HG03025 (cell line): ENCODE measurements around the gene GCN1.

ENCODE experiments used
- ATAC-seq: cut with Tn5 transposase; IDR thresholded peaks from one replicate; pipeline ENCODE4 v1.9.1; 2021; ENCODE audit warnings: mild to moderate bottlenecking, moderate library complexity; ENCODE audit not compliant: unreplicated experiment, low FRiP score

The GCN1 gene

DNA sequence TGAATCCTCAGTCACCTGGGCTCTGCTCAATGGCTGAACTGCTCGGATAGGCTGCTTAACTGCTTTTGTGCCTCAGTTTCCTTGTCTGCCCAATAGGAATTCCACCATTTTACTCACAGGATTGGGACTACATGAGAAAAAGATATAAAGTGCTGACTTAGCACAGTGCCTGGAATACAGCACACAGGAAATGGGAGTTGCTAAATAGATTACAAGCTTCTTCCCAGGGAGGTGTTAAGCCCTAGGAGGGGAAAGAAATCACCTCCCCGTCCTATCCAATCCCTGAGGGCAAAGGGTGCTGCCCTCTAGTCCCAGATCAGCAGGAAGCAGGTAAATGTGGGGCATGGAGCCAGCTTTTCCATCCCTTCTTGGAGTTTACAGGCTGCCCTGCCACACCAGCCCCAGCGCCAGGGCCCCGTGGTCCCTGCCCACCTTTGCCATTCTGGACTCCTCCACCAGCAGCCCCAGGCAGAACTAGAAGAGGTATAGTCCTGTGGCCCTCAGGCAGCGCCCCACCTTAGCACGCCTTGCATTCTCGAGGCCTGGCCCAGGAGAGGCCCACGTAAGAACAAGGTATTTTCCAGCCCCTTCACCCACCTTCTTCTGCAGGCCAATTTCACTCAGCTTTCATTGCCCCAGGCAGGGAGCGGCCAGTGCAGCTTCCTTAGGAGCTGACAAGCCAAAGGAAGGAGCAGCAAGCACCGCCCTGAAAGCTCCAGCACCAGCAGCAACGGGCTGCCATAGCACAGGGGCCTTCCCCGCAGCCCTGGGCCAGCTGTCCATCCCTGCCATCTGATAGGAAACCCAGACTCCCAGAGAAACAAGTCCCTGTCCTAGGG, 35.2 kb upstream of the GCN1 start:
- ATAC-seq = no peak

DNA sequence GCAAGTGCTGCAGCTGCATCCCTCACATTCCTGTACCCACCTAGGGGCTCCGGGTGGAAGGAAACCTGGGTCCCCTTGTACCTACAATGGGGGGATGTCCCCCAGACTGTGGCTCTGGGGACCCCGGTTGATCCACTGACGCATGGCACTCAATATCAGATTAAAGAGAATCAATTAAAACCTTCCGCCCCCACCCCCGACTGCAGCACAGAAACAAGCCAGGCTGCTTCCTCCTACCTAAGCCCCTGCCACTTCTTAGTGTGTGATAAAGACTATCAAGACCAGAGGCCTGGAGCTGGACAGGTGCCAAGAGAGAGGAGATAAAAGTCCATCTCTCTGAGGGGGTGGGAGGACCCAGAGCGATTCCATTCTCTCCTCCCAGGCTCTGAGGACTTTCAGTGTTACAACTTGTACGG, 34.6 kb upstream of the GCN1 start:
- ATAC-seq = no peak

DNA sequence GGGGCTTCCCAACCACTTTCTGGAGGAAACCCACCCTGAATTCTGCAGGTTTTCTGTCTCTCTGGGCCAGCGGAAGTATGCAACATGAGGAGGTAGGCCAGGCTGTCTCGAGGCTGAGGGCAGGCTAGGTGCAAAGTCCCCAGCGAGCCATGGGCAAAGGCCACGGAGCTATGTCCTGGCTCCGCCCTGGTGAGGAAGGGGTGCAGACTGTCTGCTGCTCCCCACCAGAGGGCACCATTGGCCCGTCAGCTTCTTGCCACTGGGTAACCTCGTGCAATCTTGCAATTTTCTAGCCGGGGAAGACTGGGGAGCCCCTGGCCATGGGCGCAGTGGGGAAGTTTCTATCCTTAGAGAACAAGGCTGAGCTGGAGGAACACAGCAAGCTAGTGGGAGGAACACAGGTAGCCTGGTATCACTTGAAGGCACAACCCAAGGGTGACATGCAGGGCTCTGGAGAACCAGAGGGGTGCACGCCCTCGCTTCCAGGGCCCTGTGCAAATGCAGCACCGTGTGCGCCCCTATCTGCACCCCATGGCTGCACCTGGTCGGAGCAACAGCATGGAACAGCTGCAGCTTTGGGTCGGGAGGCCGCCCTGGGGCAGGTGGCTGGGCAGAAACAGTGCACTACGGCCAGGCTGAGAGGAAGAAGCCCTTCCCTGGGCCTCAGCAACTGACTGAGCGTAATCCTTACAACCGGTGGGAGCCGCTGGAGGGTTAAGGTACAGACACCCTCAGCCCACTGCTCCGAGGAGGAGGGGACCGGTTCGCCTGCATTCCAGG, 34.0 kb upstream of the GCN1 start:
- ATAC-seq = peak; percentile 68

DNA sequence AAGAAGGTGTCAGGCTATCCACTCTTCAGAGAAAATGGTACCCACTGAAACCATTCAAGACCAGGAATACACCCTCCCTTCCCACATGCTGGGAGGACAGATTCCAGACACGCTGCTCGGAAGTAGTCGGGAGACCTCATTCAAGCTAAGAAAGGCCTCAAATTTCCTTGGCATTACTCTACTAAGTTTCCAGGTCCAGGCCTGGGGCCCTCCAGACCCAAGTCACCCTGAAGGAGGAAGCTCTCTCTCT, 33.5 kb upstream of the GCN1 start:
- ATAC-seq = no peak

DNA sequence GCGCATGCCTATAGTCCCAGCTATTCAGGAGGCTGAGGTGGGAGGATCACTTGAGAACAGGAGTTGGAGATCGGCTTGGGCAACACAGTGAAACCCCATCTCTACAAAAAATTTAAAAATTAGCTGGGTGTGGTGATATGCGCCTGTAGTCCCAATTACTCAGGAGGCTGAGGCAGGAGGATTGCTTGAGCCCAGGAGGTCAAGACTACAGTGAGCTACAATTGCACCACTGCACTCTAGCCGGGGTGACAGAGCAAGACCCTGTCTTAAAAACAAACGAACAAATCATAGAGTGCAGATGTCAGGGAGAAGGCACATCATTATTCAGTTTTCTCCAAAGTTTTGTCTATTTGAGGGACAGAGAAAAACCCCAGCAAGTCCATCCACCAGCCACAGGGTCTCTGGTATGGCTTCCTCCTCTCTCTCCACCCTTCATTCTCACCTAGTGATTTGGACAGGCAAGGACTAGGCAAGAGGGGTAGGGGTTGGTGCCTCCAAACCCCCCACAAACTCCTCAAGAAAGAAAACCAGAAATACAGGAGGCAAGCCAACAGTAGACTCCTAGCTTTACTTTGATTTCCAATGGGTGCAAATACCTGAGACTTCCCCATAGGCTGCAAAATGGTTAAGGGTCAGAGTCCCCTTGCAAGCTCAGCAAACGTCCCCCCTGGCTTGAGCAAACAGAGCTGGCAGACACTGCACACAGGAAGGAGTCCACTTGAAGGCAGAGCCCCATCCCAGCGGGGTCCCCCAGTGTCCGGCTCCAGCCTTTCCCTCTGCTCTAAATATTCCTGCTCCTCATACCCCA, 32.9 kb upstream of the GCN1 start:
- ATAC-seq = no peak

DNA sequence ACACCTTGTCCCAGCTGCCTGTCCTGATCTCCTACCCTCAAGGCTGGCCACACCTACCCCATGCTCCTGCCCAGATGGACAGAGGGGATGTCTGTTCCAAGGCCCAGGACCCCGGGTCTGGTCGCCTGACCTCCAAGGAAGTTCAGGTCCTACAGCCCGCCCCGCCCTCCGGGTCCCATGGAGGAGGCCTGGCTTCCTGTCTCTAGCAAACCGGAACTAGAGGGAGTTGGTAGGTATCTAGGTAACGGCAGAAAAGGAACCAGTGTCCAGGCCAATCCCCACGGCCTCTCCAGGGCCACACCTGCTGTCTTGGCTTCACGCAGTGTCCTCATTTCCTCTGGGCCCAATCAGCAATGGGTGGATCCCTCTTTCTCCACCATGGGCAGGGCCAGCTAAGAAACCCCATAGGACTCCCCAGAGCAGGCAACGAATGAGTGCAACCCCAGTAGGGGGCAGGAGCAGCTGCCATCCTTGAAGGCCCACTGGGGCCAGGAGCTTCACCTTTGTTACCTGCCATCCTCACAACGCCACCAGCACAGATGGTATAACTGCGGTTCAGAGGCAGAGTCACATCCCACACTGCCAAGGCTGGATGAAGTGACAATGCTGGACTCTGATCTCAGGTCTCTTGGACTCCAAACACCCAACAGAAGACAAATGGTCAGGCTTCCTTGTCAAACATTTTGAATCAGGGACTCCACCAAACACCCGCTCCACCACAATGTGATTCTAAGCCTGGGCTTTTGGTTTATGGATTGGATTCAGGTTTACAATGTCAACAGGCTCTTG, 31.5 kb upstream of the GCN1 start:
- no peak for ATAC-seq

DNA sequence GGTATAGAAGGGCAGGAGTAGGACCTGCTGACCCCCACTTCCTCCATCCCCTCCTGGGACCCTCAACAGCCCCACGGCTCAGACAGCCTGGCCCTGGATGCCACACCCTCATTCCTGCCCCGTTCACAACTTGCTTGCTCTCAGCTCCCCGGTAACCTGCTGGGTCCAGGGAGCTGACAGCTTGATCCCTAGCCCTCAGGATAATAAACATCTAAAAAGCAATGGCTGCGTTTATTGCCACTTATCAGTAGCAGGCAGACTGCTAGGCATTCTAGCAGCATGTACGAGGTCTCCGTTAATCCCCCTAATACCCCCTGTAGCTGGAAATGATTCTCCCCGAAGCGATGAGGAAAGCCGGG, 30.7 kb upstream of the GCN1 start:
- no peak for ATAC-seq

DNA sequence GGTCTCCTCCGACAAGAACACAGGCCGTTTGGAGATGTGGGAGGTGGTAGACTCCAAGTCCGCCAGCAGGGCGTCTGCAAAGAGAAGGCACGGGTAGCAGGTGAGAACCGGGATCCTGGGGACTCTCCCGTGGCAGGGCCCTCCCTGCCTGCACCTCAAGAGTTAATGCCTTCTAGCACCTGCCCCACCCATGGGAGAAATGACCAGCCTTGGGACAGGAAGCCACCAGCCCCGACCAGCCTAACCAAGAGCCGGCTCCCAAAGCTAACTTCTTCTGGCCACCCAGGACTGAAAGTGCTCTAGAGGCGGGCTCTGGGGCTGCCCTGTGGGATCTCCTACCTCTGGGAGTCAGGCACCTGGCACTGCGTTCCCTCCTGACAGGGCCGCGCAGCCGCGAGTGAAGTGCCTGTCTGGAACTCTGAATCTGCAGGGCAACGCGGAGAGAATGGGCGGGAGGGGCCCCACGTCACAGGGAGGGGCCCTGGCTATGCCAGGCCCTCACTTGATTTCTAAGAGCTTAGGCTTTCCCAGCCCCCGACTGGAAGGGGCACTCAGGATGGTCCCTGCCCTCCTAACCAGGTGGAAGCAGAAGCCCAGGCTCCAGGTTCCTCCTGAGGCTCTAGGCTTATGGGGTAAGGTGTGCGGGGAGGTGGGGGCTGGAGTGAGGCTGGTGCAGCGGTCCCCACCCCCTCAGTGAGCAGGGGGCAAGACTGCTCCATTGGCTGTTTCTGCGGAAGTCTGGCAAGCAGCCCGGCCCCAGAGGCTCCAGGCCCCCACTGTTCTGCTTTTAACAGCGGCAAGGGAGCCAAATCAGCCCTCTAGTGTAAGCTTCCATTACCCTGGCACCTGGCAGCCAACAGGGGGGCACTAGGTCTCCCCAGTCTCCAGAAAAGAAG, 30.0 kb upstream of the GCN1 start:
- no peak for ATAC-seq

DNA sequence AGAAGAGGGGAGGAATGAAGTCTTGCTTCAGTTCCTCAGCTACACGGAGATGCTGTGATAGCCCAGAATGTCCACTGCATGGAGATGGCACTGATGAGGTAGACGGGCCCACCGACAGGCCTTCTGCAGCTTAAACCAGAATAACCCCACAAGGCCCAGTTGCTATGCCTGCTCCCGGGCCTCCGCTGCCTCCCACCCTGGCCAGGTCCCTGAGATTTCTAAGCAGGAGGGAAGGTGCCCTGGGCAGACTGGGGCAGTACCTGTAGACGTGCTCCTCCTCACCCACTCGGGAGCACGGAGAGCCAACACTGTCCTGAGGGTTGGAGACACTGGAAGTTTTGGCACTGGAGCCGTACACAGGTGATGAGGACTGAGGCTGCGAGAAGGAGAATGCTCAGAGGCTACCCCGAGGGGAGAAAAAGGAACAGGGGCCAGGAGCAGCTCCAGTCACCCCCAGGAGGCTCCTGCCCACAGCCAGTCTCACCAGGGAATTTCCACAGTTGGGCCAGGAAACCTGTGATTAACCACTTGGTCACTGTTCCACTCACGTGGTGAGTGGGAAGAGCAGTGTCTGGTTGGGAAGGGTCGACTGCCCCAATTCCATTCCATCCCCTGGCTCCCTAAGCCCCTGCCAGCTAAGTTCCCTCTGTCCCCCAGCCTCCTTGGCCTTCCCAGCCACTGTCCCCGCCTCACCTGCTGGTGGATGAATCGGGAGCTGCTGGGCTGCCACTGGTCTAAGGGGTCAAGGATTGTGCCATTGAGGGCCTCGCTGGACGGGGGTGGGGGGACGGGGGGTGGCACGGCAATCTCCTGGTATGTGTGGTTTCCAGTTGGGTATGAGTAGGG, 29.2 kb upstream of the GCN1 start:
- no peak for ATAC-seq

DNA sequence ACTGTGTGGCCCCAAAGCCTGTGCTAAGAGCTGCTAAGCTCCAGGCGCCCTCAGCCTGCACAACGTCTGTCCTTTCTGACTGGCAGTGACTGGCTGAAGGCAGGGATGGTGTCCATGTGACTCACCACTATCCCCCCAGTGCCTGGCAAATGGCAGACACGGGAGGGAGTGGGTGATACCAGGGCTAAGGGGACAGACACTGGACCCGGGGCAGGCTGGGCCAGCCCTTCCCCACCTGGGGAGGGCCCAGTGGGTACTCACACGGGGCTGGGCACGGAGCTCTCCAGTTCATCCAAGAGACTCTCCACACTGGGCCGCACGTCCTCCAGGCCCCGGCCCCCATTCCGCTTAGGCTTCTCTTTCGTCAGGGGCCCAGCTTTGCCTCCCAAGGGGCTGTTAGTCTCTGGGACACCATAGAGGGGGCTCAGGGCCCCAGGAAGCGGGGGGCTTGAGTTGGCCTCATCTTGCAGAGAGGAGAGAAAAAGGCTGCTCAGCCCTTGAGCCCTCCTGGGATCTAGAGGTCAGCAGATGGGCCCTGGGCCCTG, 27.8 kb upstream of the GCN1 start:
- ATAC-seq = no peak

DNA sequence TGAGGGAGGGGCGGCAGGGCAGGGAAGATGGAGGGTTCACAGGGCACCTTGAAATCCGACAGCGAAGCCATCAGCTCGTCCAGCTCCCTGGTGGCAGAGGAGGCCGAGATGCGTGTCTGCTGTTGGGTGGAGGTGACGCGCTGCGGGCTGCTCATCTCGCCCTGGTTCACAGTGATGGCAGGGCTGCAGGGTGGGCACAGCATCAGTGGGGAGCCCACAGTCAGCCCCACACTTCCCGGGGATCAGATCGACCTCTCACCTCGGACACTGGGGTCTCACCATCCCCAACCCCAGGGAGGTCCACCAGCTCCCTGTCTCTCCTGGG, 27.0 kb upstream of the GCN1 start:
- no peak for ATAC-seq

DNA sequence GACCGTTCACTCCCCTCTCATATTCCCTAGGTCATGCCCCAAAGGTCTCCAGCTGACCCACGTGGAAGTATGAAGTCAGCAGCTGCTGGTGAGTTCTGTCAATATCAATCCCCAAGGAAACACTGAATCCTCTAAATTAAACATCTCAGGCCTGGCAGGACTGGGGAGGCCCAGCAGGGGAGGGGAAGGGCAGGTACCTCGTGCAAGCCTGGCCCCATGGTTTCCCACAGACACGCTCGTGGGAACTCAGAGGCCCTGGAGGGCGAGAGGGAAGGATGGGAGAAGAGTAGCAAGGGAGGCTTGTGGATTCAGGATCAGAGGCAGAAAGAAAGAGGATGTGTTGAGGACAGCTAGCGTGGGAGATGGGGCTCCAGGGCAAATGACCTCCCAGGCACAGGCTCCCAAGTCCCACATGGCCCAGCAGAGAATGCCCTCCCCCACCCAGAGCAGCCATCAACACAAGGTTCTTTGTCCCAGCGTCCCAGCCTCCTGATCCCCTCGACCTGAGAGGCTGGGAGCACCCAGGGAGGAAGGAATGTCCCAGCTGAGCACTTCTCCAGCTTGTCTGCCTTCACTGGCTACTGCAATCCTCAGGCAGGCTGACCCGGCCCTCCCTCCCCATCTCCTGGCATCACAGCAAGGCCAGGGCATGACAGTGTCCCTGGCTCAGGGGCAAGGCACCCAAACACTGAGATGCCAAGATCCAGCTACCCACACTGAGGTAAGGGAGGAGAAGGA, 26.5 kb upstream of the GCN1 start:
- no peak for ATAC-seq

DNA sequence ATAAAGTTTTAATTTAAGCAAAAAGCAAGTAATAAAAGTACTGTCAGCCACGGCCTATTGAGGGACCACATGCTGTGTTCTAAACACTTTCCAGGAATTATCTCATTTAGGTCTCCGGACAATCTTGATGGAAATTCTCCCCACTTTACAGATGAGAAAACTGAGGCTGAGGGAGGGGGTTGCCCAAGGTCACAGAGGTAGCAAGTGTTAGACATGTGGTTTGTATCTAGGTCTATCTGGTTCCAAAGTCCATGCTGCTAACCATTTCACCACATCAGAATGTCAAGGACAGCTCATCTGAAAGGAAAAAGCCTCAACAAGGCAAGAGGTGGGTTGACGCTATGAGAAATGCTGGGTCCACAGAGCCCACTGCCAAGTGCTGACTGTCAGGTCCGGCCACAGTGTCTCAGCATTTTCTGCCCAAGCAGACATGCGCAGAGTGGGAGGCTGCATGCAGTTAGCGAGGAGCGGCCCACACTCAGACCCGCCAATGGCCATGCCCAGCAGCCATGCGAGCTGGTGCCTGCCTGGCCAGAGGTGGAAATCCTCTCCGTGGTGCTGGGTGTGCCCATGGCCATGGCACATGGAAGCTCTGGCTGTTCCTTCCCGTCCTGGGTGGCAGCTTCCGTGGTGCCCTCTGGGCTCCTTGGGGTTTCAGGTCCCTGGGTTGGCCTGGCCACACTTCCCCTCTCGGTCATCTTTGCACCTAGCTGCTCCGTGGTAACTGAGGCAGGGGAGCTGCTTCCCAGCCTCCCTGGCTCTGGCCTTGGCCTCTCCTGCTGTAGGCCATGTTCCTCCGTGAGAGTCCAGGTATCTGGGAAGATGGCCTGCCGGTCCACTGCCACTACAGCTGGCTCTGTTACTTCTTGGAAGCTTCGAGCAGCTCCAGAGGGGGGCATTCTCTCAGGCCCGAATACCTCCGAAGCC, 24.4 kb upstream of the GCN1 start:
- ATAC-seq = no peak

DNA sequence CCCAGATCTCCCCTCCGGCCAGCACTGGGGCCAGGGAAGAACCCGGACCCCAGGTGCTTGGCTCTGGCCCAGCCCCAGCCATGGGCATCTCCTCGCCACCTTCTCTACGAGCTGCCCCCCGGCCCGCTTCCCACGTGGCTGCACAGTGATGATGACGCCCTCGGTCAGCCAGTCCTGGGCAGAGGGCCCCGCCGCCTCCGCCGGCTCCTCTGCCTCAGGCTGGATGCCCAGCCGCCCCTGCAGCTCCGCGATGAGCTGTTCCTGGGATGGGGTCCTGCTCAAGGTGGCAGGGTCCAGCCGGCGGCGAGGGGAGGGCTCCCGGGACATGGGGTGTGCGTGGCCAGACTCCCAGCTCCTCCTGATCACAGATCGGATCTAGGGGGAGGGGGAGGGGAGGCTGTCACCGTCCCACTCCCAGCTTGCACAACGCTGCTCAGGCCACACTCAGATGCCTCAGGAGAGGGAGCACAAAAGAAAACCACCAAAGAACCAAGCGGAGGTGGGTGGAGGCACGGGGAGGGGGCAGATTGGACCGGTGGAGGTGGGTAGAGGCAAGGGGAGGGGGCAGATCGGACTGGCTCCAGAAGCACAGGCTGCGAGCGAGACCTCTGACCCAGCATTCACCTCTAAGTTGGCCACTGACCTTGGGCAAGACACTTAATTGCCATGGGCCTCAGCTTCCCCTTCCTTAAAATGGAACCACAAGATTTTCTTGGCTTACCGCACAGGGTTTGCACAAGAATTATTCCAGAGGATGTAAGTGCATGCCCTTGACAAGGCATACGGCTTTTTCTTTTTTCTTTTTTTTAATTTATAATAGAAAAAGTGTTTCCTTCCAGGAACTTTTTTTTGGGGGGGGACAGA, 22.5 kb upstream of the GCN1 start:
- no peak for ATAC-seq

DNA sequence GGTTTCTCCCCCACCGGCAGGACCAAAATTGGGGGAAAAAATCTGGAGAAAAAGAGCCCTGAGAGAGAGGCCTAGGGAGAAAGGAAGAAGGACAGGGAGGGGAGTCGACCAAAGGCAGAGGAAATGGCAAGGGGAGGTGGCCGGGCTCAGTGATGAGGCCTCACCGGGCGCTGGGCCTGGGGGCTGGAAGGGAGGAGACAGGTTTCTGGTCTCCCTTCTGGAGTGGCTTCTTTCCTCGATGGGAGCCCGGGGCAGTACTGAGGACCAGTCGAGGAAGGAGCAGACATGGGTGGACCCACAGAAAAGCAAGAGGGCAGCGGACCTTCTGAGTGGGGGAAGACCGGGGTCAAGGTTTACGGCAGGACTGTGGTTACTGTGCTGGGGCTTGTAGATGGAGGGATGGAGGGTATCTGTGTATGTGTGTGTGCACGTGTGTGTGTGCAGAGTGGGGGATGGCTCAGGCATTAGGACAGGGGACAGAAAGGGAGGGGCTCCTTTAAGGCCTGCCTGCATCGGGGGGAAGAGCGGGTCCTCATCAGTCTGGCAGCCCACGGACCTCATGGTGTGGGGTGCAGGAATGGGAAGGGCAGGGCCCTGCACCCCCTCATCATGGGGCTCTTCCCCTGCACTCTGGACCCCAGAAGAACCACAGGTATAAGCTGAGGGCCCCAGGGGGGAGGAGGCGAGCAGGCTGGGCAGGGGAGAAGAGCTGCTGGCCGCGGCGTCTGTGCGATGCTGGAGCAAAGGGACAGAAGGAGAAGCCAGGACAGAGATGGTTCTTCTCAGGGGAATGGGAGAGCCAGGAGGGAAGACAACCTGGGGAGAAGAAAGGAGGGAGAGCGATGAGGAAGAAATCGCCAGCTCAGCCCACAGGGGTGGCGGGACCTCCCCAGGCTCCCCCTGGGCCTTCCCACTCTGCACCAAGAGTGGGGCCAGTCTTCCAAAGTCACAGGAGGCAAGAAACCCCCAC, 21.5 kb upstream of the GCN1 start:
- no peak for ATAC-seq
